ENCODE results near the gene CACNA2D3. TPM values are rescaled to one million over a fixed set of nuclear protein-coding genes. Genes with fewer than 3 reads are reported as not detected.

Gene CACNA2D3
- total RNA-seq, 1 experiment from 2014 or later = not detected

DNA sequence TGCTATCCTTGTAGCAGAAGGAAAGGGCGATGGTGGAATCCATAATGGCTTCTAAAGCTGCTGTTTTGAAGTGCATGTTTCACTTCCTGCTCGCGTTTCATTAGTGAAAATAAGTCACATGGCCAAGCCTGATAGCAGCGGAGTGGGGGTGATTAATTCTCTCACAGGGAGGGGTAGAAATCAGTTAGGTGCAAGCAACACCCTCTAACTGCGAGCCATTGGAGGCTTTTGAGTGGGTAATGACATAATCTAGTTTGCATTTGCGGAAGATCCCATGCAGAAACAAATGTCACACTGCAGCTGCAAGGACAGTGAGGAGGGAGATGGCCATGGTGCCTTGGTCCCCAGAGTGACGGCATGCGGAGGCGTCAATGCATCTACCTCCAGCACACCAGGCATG, 41.1 kb downstream of the CACNA2D3 start:
- no peak overlapping the region for H2AFZ ChIP-seq (ENCODE audit: low read length)
- no peaks in the 10 kb centered on the region for H3F3A ChIP-seq (ENCODE audit: low read length, unreplicated experiment)
- no peaks in the 10 kb centered on the region for H3K4me1 ChIP-seq (ENCODE audit: insufficient read depth, low read length)
- no TSS peak for BruUV-seq (replicated peaks)
- H3K79me2 ChIP-seq (ENCODE audit: low read length) = no peaks in the 10 kb centered on the region
- no peak overlapping the region for H3K27ac ChIP-seq (ENCODE audit: low read length)
- H3K4me3 ChIP-seq (ENCODE audit: low read length) = no peak overlapping the region
- H3K27me3 ChIP-seq (ENCODE audit: low read length) = no peaks in the 10 kb centered on the region; the same call in 1 of the 2 replicates
- H3K36me3 ChIP-seq (ENCODE audit: low read depth, low read length) = no peaks in the 10 kb centered on the region
- ATAC-seq = no peak
- intact Hi-C loops (cut with micrococcal nuclease) = no loop called here
- no peaks in the 10 kb centered on the region for H3K9me2 ChIP-seq (replicated peaks; ENCODE audit: low read length)
- no peak for TF ChIP-seq CTCF (conservative IDR thresholded peaks at IDR 0.05; ENCODE audit: low read depth, low read length)
- TF ChIP-seq EZH2 (IDR thresholded peaks at IDR 0.05; ENCODE audit: low read length, unreplicated experiment) = no peak
- no peak for TF ChIP-seq EZH2phosphoT487 (IDR thresholded peaks at IDR 0.05; ENCODE audit: borderline replicate concordance, low read length)
- no peaks in the 10 kb centered on the region for H4K20me1 ChIP-seq (ENCODE audit: low read length)
- no peaks in the 10 kb centered on the region for H3K9me3 ChIP-seq (ENCODE audit: low read length)
- H3K4me2 ChIP-seq (ENCODE audit: low read length) = no peak overlapping the region
- POLR2A ChIA-PET (ENCODE audit: unreplicated experiment) = no interaction called here
- DNase-seq = no peak
- H3K9ac ChIP-seq (ENCODE audit: low read length) = no peak overlapping the region
- CTCF ChIA-PET = no interaction called here

DNA sequence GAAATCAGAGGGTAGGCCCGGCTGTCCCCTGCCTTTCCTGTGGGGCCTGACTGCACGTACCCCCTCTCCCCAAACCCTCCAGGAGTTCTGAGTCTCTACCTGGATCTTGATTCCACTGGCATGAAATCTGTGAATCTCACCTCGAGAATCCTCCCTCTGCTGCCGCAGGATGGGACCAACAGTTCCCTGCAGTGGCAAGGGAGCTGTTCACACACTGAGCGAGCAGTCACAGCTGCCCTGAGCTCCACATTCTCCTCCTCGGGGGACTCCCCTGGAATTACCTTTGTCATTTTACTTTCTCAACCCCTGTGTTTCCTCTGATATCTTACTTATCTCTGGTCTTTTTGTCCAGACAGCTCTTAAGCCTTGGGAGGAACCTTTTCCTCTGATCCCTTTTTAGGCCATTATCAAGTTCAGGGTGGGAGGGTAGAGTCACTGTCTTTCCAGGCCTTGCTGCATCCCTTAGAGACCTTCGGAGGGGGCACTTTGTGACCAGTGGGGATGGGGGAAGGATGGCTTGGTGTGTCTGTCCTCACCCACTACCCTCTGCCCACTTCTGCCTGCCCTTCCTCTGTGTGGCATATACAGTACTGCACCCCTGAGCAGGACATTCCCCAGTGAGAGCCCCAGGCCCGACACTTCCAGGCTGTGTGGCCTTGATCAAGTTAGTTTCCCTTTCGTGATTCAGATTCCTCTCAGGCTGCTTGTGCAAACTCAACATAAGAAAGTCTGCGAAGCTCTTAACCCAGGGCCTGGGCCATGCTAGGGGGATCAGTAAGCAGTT, 42.0 kb downstream of the CACNA2D3 start:
- Histone ChIP-seq H3K4me2 (ENCODE audit: low read length) (no peak overlapping the region), H3K27me3 (ENCODE audit: low read length) (no peaks in the 10 kb centered on the region; the same call in 1 of the 2 replicates), H3K4me1 (ENCODE audit: insufficient read depth, low read length) (no peaks in the 10 kb centered on the region), H3K4me3 (ENCODE audit: low read length) (no peak overlapping the region), H2AFZ (ENCODE audit: low read length) (no peak overlapping the region), H3K36me3 (ENCODE audit: low read depth, low read length) (no peaks in the 10 kb centered on the region), H4K20me1 (ENCODE audit: low read length) (no peaks in the 10 kb centered on the region), H3F3A (ENCODE audit: low read length, unreplicated experiment) (no peaks in the 10 kb centered on the region), H3K9ac (ENCODE audit: low read length) (no peak overlapping the region), H3K27ac (ENCODE audit: low read length) (no peak overlapping the region), H3K9me2 (replicated peaks; ENCODE audit: low read length) (no peaks in the 10 kb centered on the region), H3K79me2 (ENCODE audit: low read length) (no peaks in the 10 kb centered on the region), H3K9me3 (ENCODE audit: low read length) (no peaks in the 10 kb centered on the region)
- BruUV-seq (replicated peaks) = no TSS peak
- intact Hi-C loops (cut with micrococcal nuclease) = no loop called here
- DNase-seq (no peak), ATAC-seq (no peak)
- no peak for TF ChIP-seq CTCF (conservative IDR thresholded peaks at IDR 0.05; ENCODE audit: low read depth, low read length)
- no peak for TF ChIP-seq EZH2 (IDR thresholded peaks at IDR 0.05; ENCODE audit: low read length, unreplicated experiment)
- TF ChIP-seq EZH2phosphoT487 (IDR thresholded peaks at IDR 0.05; ENCODE audit: borderline replicate concordance, low read length) = no peak
- ChIA-PET CTCF (no interaction called here), POLR2A (ENCODE audit: unreplicated experiment) (no interaction called here)

DNA sequence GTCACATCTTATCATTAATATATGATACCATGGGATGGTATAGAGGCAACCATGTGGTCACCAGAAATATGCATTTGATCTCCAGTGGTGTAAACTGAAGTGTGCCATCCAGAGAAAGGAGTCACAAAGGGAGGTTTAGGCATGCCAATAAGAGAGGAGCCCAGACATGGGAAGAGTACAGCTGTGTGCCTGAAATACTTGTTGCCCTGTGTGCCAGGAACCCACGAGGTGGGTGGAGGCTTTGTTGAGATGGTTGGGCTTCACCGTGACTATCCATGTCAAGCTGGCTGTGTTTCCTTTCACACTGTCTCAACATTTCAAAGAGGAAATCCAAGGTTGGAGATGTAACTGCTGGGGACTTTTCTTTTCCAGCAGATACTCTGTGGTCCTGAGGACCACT, 43.5 kb downstream of the CACNA2D3 start:
- H3K27me3 ChIP-seq (ENCODE audit: low read length) = no peaks in the 10 kb centered on the region; the same call in 1 of the 2 replicates
- H2AFZ ChIP-seq (ENCODE audit: low read length) = no peak overlapping the region
- H3K9me3 ChIP-seq (ENCODE audit: low read length) = no peaks in the 10 kb centered on the region
- TF ChIP-seq EZH2 (IDR thresholded peaks at IDR 0.05; ENCODE audit: low read length, unreplicated experiment) (no peak), CTCF (conservative IDR thresholded peaks at IDR 0.05; ENCODE audit: low read depth, low read length) (no peak), EZH2phosphoT487 (IDR thresholded peaks at IDR 0.05; ENCODE audit: borderline replicate concordance, low read length) (no peak)
- H3K79me2 ChIP-seq (ENCODE audit: low read length) = no peaks in the 10 kb centered on the region
- ATAC-seq = no peak
- H3K9ac ChIP-seq (ENCODE audit: low read length) = no peak overlapping the region
- intact Hi-C loops (cut with micrococcal nuclease) = no loop called here
- no peak overlapping the region for H3K27ac ChIP-seq (ENCODE audit: low read length)
- POLR2A ChIA-PET (ENCODE audit: unreplicated experiment) = no interaction called here
- no peak overlapping the region for H3K4me3 ChIP-seq (ENCODE audit: low read length)
- no TSS peak for BruUV-seq (replicated peaks)
- no peaks in the 10 kb centered on the region for H4K20me1 ChIP-seq (ENCODE audit: low read length)
- H3F3A ChIP-seq (ENCODE audit: low read length, unreplicated experiment) = no peaks in the 10 kb centered on the region
- no peaks in the 10 kb centered on the region for H3K36me3 ChIP-seq (ENCODE audit: low read depth, low read length)
- no peak for DNase-seq
- no peaks in the 10 kb centered on the region for H3K9me2 ChIP-seq (replicated peaks; ENCODE audit: low read length)
- H3K4me1 ChIP-seq (ENCODE audit: insufficient read depth, low read length) = no peaks in the 10 kb centered on the region
- CTCF ChIA-PET = no interaction called here
- no peak overlapping the region for H3K4me2 ChIP-seq (ENCODE audit: low read length)
